Measurements from ENCODE around the gene F2R. TPM values are rescaled to one million over a fixed set of nuclear protein-coding genes. Genes with fewer than 3 reads are reported as not detected.

Gene F2R
- total RNA-seq, 1 donor from 2014 or later = 59.2 TPM

DNA sequence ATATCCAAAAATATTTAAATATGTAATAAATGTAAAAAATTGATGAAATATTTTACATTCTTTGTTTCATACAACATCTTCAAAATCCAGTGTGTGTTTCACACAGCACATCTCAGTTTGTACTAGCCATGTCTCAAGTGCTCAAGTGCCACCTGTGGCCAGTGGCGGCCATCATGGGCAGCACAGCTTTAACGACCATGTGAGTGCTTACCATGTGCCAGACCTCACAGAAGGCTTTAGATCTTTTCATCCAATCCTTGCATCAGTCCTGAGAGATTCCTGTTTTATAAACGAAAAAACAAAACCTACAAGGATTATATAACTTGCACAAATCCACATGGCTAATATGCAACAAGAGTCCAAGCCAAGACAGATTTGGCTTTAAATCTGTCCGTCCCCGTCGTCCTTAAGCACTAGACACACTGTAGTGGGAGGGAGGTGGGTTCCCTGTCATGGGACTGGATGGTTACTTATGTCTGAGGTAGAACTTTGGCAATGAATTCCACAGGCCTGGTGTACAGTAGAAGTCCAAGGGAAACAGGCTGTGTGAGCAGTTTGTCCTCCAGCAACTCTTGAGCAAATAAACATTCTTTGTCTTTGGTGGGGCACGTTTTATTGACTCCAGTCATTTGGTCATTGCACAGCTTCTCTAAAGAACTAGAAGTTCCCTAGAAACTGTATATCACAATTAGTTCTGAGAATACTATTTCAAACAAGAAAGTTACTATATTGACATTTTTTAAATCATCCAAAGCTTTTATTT is 25.0 kb upstream of the F2R start:
- no peak for DNase-seq

DNA sequence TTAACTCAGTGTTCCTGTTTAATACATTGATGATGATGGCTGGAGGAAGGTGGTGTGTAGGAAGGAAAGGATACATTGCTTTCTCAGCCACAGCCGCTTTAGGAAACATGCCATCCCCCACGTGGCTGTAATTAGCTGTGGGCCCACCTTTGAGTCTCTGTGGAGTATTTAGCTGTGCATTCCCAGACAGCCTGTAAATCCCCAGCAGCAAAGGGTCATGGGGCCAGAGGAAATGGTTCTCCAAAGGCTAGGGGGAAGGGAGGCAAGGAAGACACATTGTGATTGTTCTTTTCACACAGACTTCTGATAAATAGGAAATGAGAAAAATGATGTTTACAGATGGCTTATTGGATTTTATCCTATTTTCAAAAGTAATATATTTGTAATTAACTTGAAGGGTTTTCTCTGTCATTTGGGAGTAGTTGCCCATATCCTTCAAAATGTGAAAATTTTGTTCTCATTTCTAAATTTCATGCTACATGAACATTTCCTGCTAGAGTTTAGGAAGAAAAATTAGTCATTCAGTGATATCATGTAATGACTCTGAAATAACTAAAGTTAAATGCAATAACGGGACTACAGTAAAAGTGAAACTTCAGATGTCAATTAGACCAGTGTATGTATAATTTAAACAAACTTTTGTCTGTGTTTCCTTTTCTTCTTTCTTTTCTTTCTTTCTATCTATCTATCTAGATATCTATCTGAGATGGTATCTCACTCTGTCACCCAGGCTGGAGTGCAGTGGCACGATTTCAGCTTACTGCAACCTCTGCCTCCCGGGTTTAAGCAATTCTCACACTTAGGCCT is 24.3 kb upstream of the F2R start:
- peak; percentile 44 for DNase-seq

DNA sequence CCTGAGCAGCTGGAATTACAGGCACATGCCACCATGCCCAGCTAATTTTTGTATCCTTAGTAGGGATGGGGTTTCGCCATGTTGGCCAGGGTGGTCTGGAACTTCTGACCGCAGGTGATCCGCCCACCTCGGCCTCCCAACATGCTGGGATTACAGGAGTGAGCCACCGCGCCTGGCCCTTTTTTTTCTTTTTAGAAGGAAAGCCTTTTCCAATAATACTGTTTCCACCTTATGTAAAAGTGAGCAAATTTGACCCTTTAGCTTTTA is 23.7 kb upstream of the F2R start:
- DNase-seq = no peak

DNA sequence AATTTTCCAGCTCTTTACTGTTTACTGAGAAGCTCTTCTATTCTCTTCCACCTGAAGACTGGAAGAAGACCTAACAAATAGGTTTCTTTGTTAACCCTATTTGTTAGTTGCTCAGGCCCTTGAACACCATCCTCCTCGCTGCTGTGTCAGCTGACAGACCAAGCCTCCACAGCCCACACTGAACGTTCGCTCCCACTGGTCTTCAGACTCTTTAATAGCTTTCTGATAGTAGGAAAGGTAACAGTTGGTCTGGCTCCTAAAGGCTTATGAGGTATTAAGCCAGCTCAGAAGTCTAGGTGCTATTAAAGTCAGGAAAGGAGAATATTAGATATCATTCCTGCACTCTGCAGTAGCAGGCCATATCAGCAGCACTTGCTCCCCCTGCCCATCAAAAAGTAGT is 23.3 kb upstream of the F2R start:
- DNase-seq = no peak

DNA sequence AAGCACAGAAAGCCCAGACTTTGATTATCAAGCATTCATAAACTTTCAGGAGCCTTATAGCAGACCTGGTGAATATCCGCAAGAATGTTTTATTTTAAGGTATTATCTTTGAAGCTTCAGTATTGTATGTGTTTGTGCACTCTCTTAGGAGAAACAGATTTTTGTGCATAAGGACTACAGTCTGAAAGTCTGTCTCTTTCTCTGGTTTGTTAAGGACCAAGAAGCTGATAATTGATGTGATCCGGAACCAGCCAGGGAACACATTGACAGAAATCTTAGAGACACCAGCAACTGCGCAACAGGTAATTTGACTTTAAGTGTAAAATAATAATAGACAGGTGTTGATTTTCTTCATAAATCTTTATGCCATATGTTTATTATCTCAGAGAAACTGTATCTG is 22.8 kb upstream of the F2R start:
- DNase-seq = no peak

DNA sequence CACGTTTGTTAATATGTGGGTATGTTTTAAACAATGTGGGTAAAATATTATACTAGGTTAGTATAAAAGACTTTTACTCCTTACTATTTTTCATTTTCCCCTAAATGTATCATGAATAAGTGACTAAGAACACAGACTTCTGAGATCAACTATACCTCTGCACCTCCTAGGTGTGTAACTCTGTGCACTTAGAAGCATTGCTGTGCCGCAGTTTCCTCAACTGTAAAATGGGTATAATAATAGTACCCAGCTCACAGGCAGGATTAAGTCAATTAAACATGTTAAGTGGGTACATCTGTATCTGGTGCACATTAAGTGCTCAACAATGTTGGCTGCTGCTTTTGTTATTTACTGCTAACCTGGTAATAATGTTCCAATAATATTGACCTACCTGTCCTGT is 21.6 kb upstream of the F2R start:
- DNase-seq = no peak

DNA sequence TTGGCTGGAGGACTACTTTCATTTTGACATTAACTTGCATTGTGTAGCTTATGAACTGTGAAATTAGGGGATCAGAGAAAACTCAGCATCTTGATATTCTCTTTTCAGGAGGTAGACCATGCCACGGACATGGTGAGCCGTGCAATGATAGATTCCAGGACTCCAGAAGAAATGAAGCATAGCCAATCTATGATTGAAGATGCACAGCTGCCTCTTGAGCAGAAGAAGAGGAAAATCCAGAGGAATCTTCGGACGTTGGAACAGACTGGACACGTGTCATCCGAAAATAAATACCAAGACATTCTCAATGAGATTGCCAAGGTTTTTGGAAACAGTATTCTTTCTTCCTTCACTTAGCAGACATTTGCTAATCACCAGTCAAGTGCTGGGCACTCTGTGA is 20.6 kb upstream of the F2R start:
- DNase-seq = no peak

DNA sequence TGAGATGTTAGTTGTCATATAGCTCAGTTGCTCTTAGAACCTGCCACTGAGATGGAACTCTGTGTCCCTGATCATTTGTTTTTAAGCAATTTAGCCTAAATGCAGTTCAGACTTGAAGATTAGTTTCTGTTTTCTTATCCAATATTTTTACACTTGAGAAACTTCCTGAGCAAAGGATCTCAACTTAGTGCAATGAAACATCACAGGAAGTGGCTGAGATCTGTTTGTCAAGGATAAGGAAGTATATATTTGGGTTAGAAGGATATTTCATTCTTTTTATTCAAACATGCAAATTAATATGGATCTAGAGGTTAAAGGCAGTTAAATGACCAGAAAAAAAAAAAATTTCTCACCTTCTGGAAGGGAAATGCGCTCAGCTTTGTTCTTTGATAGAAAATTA is 19.7 kb upstream of the F2R start:
- no peak for DNase-seq

DNA sequence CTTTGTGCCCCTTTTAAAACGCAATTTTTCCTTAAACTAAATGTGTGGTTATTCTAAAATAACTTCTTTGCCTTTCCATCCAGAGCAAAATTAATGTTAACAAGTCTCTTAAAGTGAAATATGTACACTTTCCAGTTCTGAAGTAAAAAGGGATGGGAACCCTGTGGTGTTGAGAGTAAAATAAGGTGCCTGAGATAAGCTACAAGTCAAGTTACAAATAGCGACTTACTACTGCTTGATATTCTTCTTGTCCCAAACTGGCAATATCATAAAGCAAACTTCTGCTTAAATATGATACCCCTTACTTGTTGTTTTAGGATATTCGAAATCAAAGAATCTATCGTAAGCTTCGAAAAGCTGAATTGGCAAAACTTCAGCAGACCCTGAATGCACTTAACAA is 18.3 kb upstream of the F2R start:
- DNase-seq = no peak

DNA sequence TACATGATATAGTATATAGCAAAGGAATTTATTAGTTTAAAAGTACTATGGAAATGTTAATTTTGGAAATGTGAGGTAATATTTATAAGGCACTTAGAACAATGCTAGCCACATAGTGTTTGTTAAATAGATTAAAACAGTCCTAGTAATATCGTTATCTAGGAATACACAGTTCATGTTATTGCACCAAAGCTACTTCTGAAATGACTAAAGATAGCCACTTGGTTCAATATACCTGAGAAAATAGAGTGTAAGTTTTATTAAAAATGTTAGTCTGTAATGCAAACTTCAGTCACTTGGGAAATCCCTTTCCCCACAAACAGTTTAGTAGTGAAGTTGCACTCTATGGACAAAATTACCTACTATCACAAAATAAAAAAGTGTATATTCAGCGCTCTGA is 15.4 kb upstream of the F2R start:
- DNase-seq = no peak

DNA sequence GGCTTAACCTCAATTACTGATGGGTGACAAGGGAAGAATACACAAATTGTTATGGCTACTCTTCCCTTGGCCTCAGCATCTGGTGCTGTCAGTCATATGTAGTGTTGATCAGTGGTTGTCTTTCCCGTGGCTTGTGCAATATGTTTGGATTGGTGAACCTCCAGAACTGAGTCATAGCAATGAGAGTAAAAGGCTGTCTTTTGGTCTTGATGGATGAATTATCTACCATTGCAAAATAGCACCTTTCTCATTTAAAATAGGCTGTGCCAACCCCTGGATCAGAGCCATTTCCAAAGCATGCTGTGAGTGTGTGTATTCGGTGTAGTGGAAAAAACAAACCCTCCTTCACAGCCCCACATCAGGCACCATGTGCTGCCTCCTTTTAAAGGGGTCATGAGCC is 14.6 kb upstream of the F2R start:
- DNase-seq = no peak

DNA sequence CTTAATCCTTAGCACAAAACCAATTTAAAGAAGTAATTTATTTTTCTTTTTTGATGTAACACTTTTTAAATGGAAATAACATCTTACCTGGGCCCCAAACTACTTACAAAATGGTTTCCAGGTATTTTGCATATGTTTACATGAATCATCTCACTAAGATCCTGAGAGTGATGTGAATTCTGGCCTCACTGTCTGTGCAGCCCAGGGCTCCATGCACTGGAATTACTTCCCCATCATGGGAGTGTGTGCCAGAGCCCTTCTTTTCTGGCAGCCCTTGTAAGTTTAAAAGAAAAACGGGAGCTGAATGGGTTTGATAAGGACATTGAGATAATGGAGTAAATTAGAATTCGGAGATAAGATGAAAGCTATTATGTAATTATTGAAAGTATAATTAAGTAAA is 12.2 kb upstream of the F2R start:
- DNase-seq = no peak

DNA sequence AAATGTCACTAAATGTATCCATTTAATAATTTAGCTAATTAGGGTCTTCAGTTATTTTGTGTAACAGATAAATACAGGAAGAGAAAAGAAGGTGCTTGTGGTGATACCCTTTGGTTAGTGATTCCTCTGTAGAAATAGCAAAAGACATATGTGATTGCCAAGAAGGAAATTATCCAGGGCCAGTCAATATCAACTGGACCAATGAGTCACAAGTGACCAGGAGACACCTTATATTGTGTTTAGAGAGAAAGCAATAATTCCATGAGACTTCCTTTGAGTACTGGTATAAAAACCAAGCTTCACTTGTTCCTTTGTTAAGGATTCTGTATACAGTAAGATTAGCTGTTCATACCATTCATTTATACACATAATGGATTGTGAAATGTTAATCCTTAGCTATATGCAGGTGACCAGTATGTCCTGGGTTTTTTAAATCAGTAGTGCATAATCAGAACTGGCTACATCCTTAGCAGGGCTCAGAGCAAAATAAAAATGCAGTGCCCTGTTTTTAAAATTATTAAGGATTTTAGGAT is 11.7 kb upstream of the F2R start:
- no peak for DNase-seq

DNA sequence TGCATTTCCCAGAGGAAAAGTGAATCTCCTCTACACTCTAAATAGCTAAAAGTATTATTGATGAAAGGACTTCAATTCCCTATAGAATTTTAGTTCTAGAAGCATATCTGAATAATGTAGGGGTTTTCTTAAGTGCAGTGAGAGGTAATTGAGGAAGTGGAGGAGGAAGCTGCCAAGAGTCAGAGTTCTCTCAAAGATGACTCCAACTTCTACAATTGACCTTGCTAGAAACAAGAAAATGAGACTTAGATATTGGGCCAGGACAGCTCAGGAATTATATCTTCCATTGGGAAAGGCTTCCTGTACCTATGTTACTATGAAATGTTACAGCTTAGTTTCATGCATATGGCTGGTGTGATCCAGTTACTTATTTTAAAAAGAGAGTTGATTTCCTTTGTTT is 10.4 kb upstream of the F2R start:
- DNase-seq = no peak

DNA sequence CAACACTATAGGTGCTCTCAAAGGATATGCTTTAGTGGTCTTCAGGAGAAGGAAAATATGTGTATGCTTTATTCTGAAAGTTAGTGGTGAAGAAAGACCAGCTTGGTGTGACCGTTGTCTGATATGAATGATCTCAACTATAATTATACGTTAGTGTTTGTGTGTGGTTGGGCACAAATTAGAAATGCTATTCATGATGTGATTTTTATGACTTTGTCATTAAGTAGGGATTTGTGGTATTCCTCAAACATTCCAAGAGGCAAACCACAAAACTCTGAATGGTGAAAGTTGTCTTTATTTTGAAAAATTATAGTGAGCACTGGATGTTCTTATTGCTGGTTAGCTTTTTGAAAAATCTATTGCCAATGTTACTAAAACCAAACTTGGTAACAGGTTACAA is 6.2 kb upstream of the F2R start:
- DNase-seq = peak; percentile 36

DNA sequence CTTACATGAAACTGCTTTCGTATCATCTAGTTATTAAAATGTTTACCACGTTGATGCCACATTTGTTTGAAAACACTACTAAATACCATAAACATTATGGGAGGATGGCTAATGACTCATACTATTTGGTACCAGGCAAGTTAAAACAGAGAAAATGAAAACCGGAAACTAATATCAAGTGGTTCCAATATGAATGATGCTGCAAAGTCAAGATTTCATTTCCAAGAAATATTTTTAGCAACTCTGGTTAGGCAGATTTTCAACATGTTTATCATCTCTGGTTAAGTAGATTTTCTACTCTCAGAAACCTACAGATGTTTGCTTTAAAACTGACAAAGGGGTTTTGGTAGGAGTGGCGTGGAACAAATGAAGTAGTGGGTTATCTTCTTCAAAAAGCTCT is 4.9 kb upstream of the F2R start:
- peak; percentile 23 for DNase-seq

DNA sequence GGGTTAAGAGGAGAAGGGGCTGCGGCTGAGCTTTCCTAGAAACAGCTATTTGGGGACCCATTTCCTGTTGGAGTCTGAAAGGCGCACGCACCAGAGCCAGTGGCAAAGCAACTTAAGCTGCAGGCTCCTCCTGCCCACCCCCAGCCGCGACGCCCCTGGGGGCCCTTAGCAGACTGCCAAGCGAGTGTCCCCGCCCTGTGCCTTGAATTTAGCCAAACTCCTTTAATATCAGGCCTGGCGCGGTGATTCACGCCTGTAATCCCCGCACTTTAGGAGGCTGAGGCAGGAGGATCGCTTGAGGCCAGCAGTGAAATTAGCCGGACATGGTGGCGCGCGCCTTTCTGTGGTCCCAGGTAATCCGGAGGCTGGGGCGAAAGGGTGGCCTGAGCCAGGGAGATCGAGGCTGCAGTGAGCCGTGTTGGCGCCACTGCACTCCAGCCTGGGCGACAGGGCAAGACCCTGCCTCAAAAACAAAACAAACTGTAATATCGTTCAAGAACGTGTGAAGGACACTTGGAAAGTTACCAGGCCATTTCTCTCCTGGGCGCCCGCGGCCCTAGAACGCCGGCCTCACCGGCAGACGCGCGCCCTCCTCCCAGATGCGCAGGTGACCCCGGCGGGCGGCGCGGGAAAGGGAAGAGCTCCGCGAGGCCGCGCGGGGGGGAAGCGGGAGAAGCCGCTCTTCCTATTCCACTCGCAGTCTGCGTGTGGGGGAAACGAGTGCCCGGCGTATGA is 1.0 kb upstream of the F2R start:
- no peak for DNase-seq

DNA sequence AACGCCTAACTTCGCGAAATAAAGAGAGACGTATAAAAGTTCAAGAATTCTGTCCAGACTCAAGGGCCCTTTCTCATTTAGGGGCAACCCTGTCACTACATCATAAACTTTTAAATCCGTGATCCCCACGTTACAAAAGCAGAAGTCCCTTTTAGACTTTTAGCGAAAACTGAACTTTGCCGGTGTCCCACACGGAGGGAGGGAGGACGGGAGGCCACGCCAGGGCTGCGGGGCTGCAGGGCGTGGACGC is 515 bp upstream of the F2R start:
- peak; percentile 66 for DNase-seq

DNA sequence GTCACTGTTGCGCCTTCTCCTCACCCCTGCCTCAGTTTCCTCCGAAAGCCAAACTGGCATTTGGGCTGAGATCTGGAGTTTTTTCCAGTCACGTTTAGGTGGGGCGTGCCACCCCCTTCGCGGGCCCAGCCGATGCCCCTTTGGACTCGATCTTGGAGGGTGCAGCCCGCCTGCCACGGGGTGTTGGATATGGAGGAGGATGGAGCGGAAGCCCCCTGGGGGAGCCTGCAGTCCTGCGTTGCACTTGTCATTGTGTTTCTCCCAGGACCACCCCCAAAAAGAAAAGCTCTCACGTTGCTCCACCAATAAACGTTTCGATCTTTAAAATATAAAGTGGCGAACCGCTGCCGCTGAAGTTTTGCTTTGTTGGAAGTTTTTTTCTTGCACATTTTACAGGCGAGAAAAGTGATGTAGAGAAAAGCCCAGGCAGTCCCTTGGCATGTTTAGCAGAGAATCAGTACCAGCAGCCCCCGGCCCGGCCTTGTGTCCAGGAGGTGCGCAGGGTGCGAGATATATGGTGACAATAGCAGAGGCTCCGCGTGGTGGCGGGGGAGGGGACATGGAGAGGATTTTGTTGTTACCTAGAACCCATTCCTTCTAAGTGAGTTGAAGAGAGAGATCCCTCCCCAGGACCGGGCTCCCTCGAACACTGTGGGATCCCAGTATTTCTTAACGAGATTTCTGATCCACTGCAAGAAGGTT is 681 bp downstream of the F2R start:
- no peak for DNase-seq

DNA sequence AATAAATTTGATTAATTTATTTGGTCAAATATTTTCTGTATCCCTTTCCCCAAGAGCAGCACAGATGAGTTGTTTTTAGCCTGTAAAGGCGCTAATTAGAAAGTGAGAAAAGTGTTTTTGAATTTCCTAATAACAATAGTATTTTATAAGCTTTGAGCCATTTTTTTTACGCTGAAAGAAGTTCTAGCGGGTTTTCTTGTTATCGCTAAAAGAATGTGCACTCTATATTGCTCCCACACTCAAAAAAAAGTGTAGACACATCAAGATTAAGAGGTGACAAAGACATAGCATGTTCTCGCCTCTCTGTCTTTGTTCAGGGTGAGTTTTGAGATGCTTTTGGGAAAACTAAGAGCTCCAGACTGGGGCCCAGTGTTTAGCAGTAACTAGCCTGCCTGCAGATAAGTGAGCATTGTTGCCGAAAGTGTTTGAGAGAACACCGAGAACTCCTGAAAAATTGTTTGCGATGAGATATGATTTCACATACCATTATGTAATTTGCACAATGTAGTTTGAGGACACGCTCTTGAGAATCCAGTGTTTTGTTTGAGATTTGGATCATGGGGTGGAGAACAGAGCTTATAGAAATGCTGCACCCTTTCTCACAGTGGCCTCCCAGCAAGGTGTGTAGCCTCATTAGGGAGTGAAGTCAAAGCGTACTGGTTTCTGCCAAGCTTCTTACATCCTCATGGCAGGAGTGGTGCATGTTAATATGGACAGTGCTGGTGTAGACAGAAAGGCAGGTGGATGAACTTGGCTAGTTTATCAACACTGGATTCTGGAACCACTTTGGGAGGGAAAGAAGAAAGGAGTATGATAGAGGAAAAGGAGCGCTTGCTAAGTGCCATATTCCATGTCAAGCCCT is 1.5 kb downstream of the F2R start:
- DNase-seq = no peak

DNA sequence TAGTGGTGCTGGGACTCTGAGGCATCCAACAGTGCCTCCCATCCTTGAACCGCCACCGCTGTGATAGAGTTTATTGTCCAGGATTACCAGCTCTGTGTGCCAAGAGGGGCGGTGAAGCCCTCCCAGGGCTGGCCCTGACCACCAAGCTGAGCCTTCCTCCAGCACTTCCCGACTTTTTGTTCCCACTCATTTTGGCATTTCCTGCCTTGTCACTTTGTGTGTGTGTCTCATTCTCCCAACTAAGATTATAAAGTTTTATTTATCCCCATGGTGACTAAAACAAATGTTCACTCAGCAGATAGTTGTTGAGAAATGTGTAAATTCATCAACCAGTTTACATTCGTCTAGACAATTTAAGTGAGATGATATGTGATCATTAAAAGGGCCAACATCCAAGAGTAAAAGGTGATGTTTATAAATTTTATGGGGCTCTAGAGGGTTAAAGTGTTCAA is 2.5 kb downstream of the F2R start:
- no peak for DNase-seq

DNA sequence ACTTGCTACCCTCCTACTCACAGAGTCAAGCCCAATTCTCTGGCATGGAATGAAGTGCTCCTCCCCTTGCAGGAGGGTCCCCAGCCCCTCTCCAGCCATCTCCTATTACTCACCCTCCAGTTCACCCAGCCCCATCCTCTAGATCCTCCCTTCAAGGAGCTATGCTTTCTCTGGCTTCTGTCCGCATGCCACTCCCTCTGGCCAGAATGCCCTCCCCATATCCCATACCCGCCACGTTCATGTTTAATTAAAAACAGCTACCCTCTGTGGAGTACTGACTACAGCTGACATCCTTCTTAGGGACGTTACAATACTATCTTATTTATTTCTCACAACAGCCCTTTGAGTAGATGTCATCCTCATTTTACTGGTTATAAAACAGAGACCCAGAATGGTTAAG is 3.0 kb downstream of the F2R start:
- no peak for DNase-seq

Measured in skin of body (tissue), 2 donors.